NOMO-1 treated with DMSO at 0.1 percent for 48 hours (cell line): ENCODE data around the gene EXOC4.
A peak's percentile ranks its signal among the peaks of the same experiment; 100 is the strongest.

Experiments
- DNase-seq: peaks from one replicate; lab custom pipeline; 2025; ENCODE audit not compliant: unreplicated experiment; lab: John Stamatoyannopoulos, UW

EXOC4 gene

DNA sequence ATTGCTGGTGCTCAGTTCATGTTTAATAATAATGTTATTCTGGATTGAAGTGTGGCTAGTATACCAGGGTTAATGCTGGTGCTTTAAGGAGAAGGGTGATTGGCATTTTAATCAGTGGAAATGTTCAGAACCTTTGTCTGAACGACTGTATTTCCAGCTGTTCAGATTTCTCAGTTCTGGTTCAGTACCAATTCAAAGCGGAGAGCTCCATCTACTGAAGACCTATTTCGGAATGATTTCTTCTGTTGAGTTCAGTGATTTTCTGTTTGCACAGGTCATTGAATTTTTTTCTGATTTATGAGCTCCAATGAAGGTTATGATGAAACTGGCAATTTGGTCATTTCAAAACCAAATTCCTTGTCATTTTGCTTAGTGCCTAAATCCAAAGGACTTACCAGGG lies 160.1 kb downstream of the EXOC4 start:
- DNase-seq: no peak

DNA sequence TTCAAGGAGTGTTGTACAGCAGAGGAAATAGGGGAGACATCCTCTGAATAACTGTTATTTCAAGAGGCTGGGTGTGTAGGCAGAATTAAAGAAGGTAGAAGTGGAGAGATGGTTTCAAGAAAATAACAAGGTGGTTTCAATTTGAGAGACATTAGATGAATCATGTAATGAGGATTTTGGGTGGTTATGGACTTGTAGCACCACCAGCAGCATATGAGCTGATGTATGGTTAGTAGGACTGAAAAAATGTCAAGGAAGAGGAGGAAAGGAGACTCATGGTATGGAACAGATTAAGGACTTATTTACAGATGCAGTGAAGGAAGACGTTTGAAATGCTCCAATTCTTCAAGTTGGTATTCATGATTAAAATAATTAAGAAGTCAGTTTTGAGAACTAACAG lies 166.2 kb downstream of the EXOC4 start:
- no peak for DNase-seq

DNA sequence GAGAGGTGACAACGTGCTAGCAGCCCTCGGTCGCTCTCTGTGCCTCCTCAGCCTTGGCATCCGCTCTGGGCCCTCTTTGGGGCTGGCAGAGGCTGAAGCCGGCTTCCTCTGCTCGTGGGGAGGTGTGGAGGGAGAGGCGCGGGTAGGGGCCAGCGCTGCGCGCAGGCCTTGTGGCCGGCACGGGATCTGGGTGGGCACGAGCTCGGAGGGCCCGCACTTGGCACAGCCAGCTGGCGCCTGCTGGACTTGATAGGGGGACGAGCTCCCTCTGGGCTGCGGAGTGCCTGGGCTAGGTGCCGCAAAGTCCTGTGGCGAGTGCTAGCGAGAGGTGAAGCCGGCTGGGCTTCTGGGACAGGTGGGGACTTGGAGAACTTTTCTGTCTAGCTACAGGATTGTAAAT lies 170.7 kb downstream of the EXOC4 start:
- no peak for DNase-seq

DNA sequence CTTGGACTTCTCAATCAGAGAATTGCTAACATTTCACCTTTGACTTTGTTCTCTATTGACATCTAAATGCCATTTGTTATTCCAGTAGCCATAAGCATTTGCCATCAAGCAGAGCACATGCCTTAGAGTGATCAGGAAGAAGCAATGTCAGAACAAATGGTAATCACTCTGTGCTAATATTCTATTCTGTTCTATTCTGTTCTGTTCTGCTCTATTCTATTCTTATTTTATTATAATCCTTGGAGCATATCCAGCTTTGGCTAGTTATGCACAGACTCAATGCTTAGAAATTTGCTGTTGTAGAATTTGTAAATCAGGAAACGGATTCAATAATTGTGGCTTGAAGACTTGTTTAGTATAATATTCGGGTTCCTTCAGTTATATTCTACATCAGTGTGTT lies 175.4 kb downstream of the EXOC4 start:
- no peak for DNase-seq

DNA sequence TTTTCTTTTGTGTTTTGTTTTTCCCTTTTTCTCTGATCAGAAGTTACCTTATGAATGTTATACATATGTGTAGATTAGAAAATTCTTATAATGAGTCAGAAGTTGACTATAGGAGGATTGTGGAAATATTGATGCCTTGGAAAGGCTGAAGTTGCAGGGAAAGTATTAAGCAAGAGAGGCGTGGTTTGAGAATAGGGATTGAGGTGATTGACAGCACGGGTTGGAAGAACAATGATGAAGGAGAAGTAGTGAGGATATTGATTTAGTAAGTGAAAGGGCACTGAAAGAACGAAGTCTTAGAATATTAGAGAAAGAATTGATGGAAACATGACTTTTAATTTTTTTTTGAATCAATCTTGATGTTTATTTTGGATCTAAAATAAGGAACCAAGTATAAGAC lies 176.0 kb downstream of the EXOC4 start:
- DNase-seq: no peak

DNA sequence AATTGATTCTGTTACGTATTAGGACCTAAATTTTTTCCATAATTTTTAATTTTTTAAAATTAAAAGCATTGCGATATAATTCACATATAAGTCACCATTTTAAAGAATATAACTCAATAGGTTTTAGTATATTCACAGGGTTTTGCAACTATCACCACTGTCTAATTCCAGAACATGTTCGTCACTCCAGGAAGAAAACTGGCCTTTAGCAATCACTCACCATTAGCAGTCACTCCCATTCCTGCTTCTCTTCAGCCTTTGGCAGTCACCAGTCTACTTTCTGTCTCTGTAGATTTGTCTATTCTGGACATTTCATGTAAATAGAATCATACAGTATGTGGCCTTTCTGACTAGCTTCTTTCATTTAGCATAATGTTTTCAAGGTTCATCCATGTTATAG lies 176.5 kb downstream of the EXOC4 start:
- DNase-seq: no peak

DNA sequence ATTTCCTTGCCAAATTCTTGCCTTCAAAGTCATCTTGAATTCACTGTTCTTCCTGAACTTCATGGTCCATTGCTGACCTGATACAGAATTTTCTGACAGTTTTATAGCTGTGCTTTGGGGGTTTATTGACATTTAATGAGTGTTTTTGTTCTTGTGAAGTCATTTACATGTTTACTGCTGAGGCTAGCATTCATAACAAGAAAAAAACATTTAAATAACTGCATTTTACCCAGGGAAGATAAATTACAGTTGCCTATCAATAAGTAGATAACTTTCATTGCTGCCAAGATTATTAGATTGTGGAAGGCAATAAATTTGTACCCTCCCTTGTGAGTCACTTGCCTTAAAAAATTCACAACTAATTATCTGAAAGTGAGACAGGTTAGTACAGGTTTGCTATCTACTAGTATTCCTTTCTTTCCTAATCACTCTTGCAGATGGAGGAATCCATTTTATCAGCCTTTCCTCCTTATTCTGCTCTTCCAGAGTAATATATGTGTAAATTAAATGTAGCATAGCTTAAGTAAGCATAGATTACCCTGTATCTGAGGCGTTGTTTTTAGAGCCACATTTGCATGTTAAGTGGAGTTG lies 178.4 kb downstream of the EXOC4 start:
- no peak for DNase-seq

DNA sequence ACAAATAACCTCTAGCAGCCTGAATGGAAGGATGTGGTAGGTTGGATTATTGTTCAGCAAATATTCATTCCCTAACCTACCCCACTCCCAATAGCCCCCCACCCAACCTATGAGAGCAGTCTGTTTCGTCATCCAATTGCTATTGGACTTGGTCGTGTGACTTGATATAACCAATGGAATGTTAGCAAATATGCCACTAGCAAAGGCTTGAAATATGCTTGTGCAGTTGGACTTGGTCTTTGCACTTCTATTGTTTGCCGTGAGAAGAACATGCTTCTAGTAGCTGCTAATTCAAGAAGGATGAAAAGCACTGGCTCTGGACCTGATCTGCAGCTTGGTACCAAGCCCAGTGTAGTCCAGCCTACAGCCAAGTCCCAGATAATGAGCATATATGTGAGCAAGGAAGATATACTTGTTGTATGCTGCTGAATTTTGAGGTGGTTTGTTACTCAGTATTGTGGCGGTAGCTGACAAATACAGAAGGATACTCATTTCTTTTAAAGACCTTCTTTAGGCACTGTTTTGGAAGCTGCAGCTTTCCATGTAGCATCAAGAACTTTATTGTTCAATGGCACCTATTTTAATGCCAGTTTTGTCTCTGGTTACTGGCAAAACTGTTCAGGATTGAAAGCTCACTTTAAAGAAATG lies 180.4 kb downstream of the EXOC4 start:
- DNase-seq: no peak

DNA sequence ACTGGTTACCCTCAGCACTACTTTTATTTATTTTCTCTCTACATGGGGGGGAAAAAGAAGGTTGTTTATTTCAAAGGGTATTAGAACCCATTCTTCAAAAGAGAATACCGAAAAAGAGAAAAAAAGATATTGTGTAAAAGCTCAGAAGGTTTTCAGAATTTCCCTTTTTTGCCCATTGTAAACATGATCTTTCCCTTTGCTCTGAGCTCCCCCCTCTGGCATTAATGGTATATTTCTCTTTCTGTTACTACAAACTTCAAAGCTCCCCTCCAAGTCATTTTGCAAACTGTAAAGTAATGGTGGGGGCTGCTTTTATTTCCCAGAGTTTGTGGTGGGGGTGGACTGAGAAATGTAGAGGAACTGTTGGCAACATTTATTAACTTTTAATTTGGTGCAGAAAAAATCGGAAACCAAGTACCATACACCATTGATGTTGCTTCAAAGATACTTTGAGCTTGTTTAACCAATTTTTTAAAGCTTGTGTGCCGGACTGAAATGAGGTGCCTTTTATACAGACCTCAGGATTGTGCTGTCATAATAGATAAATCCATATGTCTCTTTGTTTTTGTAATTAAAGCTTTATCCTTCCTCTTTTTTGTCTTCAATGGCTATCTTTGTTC lies 181.5 kb downstream of the EXOC4 start:
- peak; percentile 13 for DNase-seq

DNA sequence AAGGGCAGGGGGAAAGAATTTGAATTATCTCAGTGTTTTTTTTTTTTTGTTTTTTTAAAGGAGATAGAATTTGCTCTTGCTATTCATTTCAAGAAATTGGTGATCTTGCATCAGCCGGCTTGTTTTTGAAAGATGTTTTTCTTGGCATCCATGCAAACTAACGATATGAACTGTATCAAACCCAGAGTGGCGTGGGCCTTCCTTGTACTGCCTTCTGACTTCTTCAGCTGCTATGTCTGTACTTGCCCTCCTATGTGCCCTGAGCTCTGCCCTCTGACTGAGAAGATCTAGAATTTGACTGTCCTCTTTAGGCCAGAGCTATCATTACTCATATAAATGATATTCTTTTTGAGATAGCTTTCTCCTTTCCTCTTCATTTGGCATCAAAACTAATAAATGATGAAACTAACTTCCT lies 183.1 kb downstream of the EXOC4 start:
- no peak for DNase-seq

DNA sequence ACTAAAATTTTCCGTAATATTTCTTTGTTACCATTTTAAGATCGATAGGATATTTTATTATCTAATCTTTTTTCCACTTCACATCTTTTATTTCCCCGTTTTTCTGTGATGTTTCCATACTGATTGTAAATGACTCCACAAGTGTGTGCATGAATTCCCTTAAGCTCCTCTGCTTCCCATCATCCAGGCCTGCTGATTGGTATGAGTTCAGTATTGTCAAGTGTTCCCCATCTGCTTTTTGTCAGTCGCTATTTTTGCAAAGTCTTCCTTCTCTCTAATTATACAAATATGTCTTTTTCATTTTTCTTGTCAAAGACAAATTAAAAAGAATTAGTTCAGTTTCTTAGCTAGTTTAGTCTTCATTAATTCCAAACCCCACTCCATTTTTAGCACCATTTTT lies 184.7 kb downstream of the EXOC4 start:
- no peak for DNase-seq

DNA sequence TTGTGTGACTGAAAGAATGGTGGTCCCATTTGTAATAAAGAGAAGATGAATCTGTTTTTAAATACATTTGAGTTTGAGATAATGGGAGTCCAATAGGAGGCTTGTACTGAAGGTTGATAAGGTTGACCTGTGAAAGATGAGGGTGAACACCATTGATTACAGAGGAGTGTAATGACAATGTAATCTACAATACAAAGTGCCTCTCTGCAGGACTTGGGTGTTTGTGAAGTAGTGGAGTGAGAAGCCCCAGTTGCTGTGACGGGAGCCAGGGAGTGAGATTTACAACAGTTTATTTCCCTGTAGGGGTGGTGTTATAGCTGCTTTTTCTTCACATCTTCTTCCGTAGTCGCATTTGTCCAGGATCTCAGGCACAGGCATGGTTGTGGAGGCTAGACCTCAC lies 189.9 kb downstream of the EXOC4 start:
- no peak for DNase-seq

DNA sequence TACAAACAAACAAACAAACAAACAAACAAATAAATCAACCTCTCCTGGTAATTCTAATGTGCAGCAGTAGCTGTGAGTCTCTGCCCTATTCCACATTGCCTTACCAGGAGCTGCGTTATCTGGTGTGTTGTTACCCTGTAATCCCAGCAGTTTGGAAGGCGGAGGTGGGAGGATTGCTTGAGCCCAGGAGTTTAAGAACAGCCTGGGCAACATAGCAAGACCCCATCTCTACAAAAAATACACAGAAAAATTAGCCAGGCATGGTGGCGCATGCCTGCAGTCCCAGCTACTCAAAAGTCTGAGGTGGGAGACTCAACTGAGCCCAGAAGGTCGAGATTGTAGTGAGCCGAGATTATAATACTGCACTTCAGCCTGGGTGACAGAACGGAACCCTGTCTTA lies 192.7 kb downstream of the EXOC4 start:
- no peak for DNase-seq

DNA sequence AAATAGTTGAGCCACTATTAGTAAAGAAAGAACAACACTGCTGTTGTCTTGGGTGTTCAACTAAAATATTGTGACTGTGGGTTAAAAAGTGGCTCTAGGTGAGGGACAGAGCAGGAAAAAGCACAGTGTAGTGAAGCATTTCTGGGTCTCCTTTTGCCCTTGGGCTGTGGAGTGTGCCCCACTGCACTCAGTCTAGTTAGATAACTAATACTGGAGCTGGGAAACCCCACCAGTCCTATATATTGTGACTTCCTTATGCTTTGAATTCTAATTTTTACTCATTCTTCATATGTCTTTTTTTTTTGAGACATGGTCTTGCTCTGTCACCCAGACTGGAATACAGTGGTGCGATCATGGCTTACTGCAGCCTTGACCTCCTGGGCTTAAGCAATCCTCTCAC lies 195.1 kb downstream of the EXOC4 start:
- no peak for DNase-seq

DNA sequence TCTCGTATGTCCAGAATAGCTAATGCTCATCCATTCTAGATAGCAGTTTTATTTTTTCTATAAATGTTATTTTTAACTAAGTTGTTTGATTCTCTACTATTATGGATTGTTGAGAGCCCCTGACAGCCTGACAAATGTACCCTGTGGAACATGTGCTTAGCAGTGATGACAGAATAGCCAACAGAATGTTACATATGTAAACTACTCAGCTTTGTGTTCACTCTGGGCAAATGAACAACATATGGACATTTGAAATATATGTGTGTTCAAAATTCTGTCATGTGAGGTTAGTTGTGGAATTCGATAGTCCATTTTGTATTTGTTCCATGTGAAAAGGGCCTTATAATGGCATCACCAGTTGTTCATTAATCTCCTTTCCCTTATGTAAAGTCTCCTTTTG lies 199.7 kb downstream of the EXOC4 start:
- no peak for DNase-seq

DNA sequence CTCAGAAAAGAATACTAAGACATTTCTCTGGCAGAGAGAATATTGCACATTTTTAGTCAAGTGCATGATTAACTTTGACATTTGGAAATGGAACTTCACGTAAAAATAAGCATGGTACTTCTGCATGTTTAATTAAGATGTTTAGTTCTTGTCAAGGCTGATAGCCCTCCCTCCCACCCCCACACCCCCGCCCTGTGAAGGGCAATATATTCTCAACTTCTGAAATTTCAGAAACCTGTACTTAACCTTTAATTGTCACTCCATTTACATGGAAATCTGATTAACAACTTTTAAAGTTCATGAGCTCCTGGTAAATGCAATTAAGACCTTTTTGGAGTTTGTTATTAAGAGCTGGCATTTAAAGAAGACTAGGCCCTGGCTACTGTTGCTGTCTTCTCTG lies 205.8 kb downstream of the EXOC4 start:
- no peak for DNase-seq

DNA sequence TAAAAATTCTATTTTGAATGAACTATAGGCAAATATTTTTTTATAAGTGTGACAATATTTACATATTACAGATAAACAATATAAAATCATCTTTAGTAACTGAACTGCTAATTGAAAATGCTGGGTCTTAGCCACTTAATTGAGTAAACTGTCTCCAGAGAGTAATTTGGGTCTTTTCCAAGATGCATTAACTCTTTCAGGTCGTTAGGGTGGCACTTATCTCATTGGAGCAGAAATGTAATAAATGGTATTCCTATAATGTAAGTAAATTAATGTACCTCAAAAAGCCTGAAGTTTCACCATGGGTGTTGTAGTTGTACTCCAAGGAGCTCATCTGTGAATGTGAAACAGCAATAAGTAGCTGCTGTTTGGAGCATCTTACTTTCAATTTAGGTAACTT lies 208.5 kb downstream of the EXOC4 start:
- no peak for DNase-seq

DNA sequence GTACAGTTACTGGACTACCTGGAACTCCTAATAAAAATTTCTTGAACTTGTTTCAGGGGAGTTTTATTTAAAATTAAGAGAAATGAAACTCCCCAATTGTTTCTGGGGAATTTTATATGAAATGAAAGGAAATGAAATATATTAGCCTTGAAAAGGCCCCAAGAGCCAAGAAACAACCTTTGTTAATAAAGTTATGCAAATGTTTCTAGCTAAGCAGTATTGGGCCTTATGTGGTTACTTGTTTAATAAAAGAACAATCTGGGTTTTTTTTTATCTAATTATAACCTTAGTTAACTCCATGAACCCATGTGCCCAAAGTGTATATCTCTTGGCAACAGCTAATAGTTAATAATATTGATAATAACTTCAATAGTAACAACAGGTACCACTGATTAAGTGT lies 222.8 kb downstream of the EXOC4 start:
- no peak for DNase-seq

DNA sequence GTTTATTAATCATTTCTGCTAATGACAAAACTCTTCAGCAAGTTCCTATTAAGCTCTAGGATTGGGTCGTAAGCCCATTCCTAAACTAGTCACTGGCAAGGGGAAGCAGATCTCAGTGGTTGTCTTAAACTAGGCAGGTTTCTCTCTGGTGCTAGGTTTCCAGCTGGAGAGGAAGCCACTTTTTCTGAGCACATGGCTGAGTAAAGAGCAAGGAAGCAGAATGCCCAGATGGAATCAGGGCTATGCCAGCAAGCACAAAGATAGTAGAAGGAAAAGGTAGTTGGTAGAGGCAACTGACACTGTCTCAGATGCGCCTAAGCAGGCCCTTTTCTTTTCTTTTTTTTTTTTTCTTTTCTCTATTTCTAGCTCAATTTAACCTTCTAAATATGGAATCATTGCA lies 224.9 kb downstream of the EXOC4 start:
- no peak for DNase-seq

DNA sequence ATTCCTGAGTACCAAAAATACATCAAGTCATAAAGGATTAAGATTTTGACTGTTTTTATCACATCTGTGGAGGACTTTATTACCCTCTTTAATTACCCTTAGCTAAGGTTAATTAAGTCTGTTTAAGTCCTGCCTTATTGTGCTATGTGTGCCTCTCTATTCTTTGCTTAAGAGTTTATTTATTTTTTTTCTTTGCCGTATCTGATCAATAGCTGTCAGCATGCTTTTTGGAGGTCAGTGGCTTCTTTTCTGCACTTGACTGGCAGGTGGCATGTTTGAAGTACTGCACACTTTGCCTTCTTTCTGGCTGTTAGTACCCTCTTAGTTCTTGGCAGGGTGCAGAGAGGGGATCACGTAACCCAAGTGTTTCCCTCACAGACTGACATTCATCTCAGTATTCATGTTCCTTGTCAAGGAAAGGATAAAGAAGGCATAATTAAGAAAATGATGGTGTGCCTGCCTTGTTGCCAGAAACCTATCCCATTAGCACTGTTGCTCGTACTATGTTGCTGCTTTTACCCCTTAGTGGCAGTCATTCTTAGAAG lies 225.8 kb downstream of the EXOC4 start:
- DNase-seq: no peak

DNA sequence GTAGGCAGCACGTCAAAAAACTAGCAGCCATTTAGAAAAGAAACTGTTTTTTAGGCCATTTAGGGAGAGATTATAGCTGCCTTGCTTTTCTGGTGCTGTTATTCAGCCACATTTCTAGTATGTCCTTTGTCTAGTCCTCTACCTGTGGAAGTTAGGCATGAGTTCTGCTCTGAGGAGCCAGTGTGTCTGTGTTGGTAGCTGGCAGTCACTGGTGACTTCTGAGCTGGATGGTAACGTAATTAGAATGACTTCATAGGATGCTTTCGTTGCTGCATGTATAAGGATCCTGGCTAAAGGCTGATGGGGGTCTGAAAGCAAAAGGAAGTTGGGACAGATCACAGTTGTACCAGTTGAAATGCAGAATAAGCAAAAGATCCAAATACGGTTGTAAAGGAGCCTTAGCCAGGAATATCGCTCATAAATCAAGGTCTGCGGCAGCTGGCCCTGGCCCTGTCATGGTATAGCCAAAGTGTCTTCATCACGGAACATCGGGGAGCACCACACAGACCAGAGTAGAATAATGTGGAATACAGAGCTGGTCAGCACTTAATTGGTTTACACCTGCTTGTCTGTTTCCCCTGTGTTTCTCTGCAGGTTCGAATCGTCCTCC lies 226.7 kb downstream of the EXOC4 start:
- DNase-seq: no peak

DNA sequence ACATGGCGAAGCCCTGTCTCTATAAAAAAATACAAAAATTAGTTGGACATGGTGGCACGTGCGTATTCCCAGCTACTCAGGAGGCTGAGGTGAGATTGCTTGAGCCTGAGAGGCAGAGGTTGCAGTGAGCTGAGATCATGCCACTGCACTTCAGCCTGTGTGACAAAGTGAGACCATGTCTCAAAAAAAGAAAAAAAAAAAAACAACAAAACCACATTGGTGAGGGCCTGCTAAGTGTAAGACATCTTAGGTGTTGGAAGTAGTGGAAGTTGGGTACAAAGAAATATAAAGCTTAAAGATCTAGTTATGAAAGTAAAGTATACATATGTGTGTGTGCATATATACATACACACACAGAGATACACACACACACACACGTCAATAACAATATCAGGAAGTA lies 228.0 kb downstream of the EXOC4 start:
- no peak for DNase-seq
